Esophagus muscularis mucosa (tissue), 3 donors: ENCODE measurements around the gene NDUFS3.

Experiments
- POLR2A ChIP-seq: fragments of 450-650 bp; IDR thresholded peaks from one replicate; pipeline ENCODE4 v1.6.1; 2017; ENCODE audit warnings: antibody characterized with exemption, moderate library complexity, mild to moderate bottlenecking, low read depth
- POLR2AphosphoS5 ChIP-seq, 2 donors: sonication (generic); formaldehyde crosslinking; IDR thresholded peaks; one replicate each; pipeline ENCODE4 v1.6.1; 2017; ENCODE audit warnings: antibody characterized with exemption in 2 of 2
- TF ChIP-seq, protein P1 (sequence below), 3 experiments: fragments of 200-600 bp in 2 of 3; fragments of 450-650 bp in 1 of 3; sonication (generic) in 2 of 3; IDR thresholded peaks; one replicate each; pipeline ENCODE4 v1.5.1; 2017 to 2019; ENCODE audit warnings: antibody characterized with exemption in 3 of 3, mild to moderate bottlenecking in 2 of 3, moderate library complexity in 1 of 3

DNA sequence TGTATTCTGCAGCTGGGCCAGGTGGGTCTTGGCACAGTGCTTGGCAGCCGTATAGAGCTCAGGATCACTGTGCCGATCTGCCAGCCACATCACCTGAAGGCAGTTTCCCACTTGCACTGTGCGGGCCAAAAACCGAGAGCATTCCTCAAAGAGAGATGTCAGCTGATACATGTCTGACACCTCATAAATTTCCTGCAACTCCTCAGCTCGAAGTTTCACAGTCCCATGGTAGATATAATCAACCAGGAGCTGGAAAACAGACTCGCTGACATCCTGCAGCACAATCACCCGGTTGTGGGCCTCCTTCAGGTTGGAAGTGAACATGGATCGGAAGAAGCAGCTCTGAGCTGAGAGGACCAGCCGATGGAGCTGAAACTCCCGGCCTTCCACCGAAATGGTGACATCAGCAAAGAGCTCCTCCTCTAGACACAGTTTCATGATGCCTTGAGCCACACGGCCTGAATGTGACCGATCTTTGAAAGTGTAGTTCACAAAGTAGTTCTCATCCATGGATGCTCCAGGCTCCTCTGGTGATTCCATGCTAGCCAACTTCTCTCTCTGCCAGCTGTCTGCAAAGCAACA lies 1.3 kb upstream of the NDUFS3 start:
- TF ChIP-seq POLR2A: no peak
- TF ChIP-seq, protein P1, sequence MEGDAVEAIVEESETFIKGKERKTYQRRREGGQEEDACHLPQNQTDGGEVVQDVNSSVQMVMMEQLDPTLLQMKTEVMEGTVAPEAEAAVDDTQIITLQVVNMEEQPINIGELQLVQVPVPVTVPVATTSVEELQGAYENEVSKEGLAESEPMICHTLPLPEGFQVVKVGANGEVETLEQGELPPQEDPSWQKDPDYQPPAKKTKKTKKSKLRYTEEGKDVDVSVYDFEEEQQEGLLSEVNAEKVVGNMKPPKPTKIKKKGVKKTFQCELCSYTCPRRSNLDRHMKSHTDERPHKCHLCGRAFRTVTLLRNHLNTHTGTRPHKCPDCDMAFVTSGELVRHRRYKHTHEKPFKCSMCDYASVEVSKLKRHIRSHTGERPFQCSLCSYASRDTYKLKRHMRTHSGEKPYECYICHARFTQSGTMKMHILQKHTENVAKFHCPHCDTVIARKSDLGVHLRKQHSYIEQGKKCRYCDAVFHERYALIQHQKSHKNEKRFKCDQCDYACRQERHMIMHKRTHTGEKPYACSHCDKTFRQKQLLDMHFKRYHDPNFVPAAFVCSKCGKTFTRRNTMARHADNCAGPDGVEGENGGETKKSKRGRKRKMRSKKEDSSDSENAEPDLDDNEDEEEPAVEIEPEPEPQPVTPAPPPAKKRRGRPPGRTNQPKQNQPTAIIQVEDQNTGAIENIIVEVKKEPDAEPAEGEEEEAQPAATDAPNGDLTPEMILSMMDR (IDR thresholded peaks at IDR 0.05): no peak
- TF ChIP-seq POLR2AphosphoS5 (IDR thresholded peaks at IDR 0.05): no peak
